ENCODE results near the gene SCYGR2. TPM values are rescaled to one million over a fixed set of nuclear protein-coding genes. Genes with fewer than 3 reads are reported as not detected.
"Not testable (repeated sequence)": the region's sequence is repeated elsewhere in the genome, so short reads cannot be mapped to it uniquely, and the experiment has no call there.

Gene SCYGR2
- not detected for total RNA-seq
- not detected for polyA plus RNA-seq
- long read RNA-seq, donor 1: 0 reads
- long read RNA-seq, donor 2: 0 reads

DNA sequence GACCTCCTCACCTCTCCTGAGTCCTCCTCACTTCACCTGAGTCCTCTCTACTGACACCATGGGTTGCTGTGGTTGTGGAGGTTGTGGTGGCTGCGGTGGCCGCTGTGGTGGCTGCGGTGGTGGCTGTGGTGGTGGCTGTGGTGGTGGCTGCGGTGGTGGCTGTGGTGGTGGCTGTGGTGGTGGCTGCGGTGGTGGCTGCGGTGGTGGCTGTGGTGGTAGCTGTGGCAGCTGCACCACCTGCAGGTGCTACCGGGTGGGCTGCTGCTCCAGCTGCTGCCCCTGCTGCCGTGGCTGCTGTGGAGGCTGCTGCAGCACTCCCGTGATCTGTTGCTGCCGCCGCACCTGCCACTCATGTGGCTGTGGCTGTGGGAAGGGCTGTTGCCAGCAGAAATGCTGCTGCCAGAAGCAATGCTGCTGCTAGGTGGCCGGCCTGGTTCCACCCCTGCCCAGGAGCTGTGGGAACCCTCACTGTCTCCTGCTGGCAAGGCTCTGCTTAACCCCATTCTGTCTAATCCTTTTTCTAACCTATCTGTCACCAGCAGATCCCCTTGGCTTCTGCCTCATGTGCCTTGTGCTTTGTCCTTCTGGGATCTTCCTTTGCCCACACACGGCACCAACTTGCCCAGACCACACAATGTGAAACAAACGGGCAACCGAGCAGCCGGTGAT is at the start of gene SCYGR2:
TSS of gene SCYGR2 (plus strand) at position 59 of the 669 bp plus-strand sequence. CDS start at position 59, 0 bp downstream.
- H3K4me3 ChIP-seq; H3K9me3 ChIP-seq; DNase-seq; H3K36me3 ChIP-seq; intact Hi-C loops (cut with DNase I; ENCODE audit: low total_unique reads); H3K4me1 ChIP-seq; H3K27ac ChIP-seq: not testable (repeated sequence)
- 83 to 94% (median 93%) methylated on average over 9 to 16 of the region's 16 CpGs for WGBS, 5 donors
- H3K27me3 ChIP-seq (replicated peaks in 1 of 7): peaks cover 0 to 37% (median 0%) of the 10 kb centered on the region in 7 donors

GRCh38 chr2:227551836-227552235 is 46.9 kb upstream of the SCYGR2 start:
- H3K27me3 ChIP-seq (replicated peaks in 1 of 7): no peaks in the 10 kb centered on the region
- 94 to 99% (median 97%) methylated on average over 3 of the region's 3 CpGs for WGBS, 5 donors
- no peaks in the 10 kb centered on the region for H3K9me3 ChIP-seq
- TF ChIP-seq POLR2A (IDR thresholded peaks at IDR 0.05): no peak
- no peak for TF ChIP-seq POLR2AphosphoS5 (IDR thresholded peaks at IDR 0.05)
- intact Hi-C loops (cut with DNase I; ENCODE audit: low total_unique reads): no loop called here
- H3K36me3 ChIP-seq: peaks cover 0 to 100% (median 50%) of the 10 kb centered on the region in 6 donors
- DNase-seq: no peak
- no peak overlapping the region for H3K27ac ChIP-seq
- H3K4me1 ChIP-seq: no peaks in the 10 kb centered on the region
- H3K4me3 ChIP-seq: no peak overlapping the region

- intact Hi-C loops (cut with DNase I; ENCODE audit: low total_unique reads): no loop called here
- no peaks in the 10 kb centered on the region for H3K9me3 ChIP-seq
- no peak overlapping the region for H3K4me3 ChIP-seq
- peaks cover 0 to 49% (median 7%) of the 10 kb centered on the region in 6 donors for H3K36me3 ChIP-seq
- DNase-seq: no peak
- no peak for TF ChIP-seq POLR2AphosphoS5 (IDR thresholded peaks at IDR 0.05)
- TF ChIP-seq, protein P1, sequence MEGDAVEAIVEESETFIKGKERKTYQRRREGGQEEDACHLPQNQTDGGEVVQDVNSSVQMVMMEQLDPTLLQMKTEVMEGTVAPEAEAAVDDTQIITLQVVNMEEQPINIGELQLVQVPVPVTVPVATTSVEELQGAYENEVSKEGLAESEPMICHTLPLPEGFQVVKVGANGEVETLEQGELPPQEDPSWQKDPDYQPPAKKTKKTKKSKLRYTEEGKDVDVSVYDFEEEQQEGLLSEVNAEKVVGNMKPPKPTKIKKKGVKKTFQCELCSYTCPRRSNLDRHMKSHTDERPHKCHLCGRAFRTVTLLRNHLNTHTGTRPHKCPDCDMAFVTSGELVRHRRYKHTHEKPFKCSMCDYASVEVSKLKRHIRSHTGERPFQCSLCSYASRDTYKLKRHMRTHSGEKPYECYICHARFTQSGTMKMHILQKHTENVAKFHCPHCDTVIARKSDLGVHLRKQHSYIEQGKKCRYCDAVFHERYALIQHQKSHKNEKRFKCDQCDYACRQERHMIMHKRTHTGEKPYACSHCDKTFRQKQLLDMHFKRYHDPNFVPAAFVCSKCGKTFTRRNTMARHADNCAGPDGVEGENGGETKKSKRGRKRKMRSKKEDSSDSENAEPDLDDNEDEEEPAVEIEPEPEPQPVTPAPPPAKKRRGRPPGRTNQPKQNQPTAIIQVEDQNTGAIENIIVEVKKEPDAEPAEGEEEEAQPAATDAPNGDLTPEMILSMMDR (IDR thresholded peaks at IDR 0.05 in 8 of 11, conservative IDR thresholded peaks at IDR 0.05 in 3 of 11): no peak
- TF ChIP-seq POLR2A (IDR thresholded peaks at IDR 0.05): no peak
- H3K27me3 ChIP-seq (replicated peaks in 1 of 7): no peaks in the 10 kb centered on the region
- H3K4me1 ChIP-seq: no peaks in the 10 kb centered on the region
- no peak overlapping the region for H3K27ac ChIP-seq
Measured at GRCh38 chr2:227562581-227562980, 36.1 kb upstream of the SCYGR2 start.

DNA sequence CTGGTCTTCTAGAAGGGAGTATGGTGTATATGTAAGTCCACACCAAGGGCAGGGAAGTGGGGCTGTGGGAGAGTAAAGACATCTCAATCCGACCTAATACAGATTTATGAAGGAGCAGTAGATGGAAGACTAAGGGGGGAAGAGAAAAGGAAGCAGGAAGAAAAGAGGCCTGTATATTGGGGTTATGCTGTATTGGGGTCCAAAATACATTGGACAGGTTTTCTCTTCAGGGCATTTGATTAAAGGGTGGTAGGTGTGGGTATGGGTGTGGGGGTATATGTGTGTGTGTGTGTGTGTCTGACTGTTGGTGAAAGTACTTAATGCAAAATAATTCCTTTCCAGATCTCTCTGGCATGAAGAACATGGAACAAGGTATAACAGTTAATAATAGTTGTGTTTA is 33.6 kb upstream of the SCYGR2 start:
- H3K36me3 ChIP-seq: peaks cover 0 to 25% (median 2%) of the 10 kb centered on the region in 6 donors
- no peak overlapping the region for H3K4me3 ChIP-seq
- TF ChIP-seq POLR2A (IDR thresholded peaks at IDR 0.05) (no peak), POLR2AphosphoS5 (IDR thresholded peaks at IDR 0.05) (peak in 1 of 3 donors; percentile 8)
- no peaks in the 10 kb centered on the region for H3K4me1 ChIP-seq
- H3K27ac ChIP-seq: no peak overlapping the region
- WGBS, 5 donors: 93 to 97% (median 96%) methylated on average over 1 of the region's 1 CpG
- H3K27me3 ChIP-seq (replicated peaks in 1 of 7): no peaks in the 10 kb centered on the region
- intact Hi-C loops (cut with DNase I; ENCODE audit: low total_unique reads): no loop called here
- no peak for DNase-seq
- no peaks in the 10 kb centered on the region for H3K9me3 ChIP-seq

DNA sequence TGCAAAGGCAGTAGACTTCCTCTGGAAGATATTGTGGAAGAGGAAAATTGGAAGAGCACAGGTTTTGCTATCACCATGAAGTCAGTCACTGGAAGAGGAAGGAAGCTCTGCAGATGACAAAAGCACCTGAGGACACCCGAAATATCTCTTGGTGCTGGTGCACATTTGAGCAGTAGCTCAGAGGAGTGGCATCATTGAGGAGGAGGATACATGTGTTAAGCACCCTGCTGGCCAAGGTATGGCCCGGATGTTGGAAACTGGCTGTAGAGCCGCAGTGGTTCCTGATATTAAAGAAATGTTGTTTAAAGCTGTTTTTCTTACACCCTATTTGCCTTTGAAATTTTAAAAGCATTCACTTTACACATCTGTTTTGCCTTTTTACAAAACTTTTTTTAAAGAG is 32.7 kb upstream of the SCYGR2 start:
- no peaks in the 10 kb centered on the region for H3K27me3 ChIP-seq (replicated peaks in 1 of 7)
- H3K27ac ChIP-seq: no peak overlapping the region
- TF ChIP-seq, protein P1 (IDR thresholded peaks at IDR 0.05 in 8 of 11, conservative IDR thresholded peaks at IDR 0.05 in 3 of 11): no peak
- TF ChIP-seq POLR2AphosphoS5 (IDR thresholded peaks at IDR 0.05): peak in 1 of 3 donors; percentile 31
- intact Hi-C loops (cut with DNase I; ENCODE audit: low total_unique reads): no loop called here
- peaks cover 0 to 4% (median 0%) of the 10 kb centered on the region in 6 donors for H3K4me1 ChIP-seq
- no peaks in the 10 kb centered on the region for H3K9me3 ChIP-seq
- 64 to 93% (median 65%) methylated on average over 3 of the region's 3 CpGs for WGBS, 5 donors
- peaks cover 0 to 16% (median under 1%) of the 10 kb centered on the region in 6 donors for H3K36me3 ChIP-seq
- no peak for DNase-seq
- no peak overlapping the region for H3K4me3 ChIP-seq

All from spleen (tissue), 13 donors.